CD4-positive, alpha-beta memory T cell (primary cell): ENCODE data around the gene C14orf39. TPM values are rescaled to one million over a fixed set of nuclear protein-coding genes. Genes with fewer than 3 reads are reported as not detected.
"Not testable (repeated sequence)": the region's sequence is repeated elsewhere in the genome, so short reads cannot be mapped to it uniquely, and the experiment has no call there.

Experiments
- CTCF ChIA-PET: fragments of 350-600 bp; sonication (Branson Sonifier 250); formaldehyde crosslinking; loops from one replicate; lab custom pipeline; 2021; ENCODE audit warnings: inconsistent platforms; ENCODE audit not compliant: partially characterized antibody; lab: Charles Lee
- POLR2A ChIA-PET: fragments of 350-600 bp; sonication (Branson Sonifier 250); formaldehyde crosslinking; loops from one replicate; lab custom pipeline; 2021; ENCODE audit not compliant: partially characterized antibody; lab: Charles Lee
- DNase-seq, 5 donors: peaks; one replicate each; pipeline versions ENCODE4 v3.0.0 to v3.0.0-alpha.2; 2020 to 2022; ENCODE audit warnings: mixed read lengths in 1 of 5
- H3K27ac ChIP-seq: one replicate; pipeline ENCODE4 v1.7.0; 2013; ENCODE audit warnings: low read depth, low read length
- H3K27me3 ChIP-seq: 2 replicates; pipeline ENCODE4 v1.7.0; 2013; ENCODE audit warnings: mild to moderate bottlenecking, low read length, moderate library complexity; ENCODE audit not compliant: insufficient read depth
- H3K36me3 ChIP-seq: 2 replicates; pipeline ENCODE4 v1.7.0; 2013; ENCODE audit warnings: mild to moderate bottlenecking, low read length, moderate library complexity; ENCODE audit not compliant: insufficient read depth
- H3K4me1 ChIP-seq: 2 replicates; pipeline ENCODE4 v1.7.0; 2013; ENCODE audit warnings: mild to moderate bottlenecking, low read length, moderate library complexity; ENCODE audit not compliant: insufficient read depth
- H3K4me3 ChIP-seq, 2 donors: one replicate each; pipeline ENCODE4 v1.7.0; 2013; ENCODE audit warnings: low read length in 2 of 2, mild to moderate bottlenecking in 1 of 2
- H3K9me3 ChIP-seq, 2 donors: one replicate each; pipeline ENCODE4 v1.7.0; 2013; ENCODE audit warnings: low read length in 2 of 2, control low read depth in 1 of 2; ENCODE audit not compliant: control insufficient read depth in 1 of 2
- H3K27ac Mint-ChIP-seq, 7 donors: one replicate each; pipeline ENCODE4 v1.8.0; 2020 to 2021; ENCODE audit warnings: mixed read lengths in 7 of 7, mild to moderate bottlenecking in 6 of 7, inconsistent platforms in 3 of 7, moderate library complexity in 3 of 7
- H3K27me3 Mint-ChIP-seq, 2 donors: one replicate each; pipeline ENCODE4 v1.8.0; 2020 to 2021; ENCODE audit warnings: mixed read lengths in 2 of 2
- H3K36me3 Mint-ChIP-seq, 2 donors: one replicate each; pipeline ENCODE4 v1.8.0; 2020 to 2021; ENCODE audit warnings: mixed read lengths in 2 of 2, inconsistent platforms in 1 of 2, mild to moderate bottlenecking in 1 of 2
- H3K4me1 Mint-ChIP-seq, 4 donors: one replicate each; pipeline ENCODE4 v1.8.0; 2020 to 2021; ENCODE audit warnings: mixed read lengths in 4 of 4, mild to moderate bottlenecking in 1 of 4
- H3K4me3 Mint-ChIP-seq, 8 donors: one replicate each; pipeline ENCODE4 v1.8.0; 2020 to 2021; ENCODE audit warnings: mixed read lengths in 8 of 8, mild to moderate bottlenecking in 7 of 8, moderate library complexity in 6 of 8, inconsistent platforms in 3 of 8
- H3K9me3 Mint-ChIP-seq, 8 donors: one replicate each; pipeline ENCODE4 v1.8.0; 2020 to 2021; ENCODE audit warnings: mixed read lengths in 8 of 8, mild to moderate bottlenecking in 5 of 8, inconsistent platforms in 3 of 8, moderate library complexity in 1 of 8
- intact Hi-C: fragments of 100-400 bp; cut with micrococcal nuclease; formaldehyde crosslinking; loops from one replicate; pipeline ENCODE4 v1.15.1; 2023
- polyA plus RNA-seq, 2 donors: library from polyadenylated mRNA; unstranded; fragments of 300-500 nt; fragmentation: Illumina TruSeq; gene quantifications; one replicate each; pipeline ENCODE4 v1.2.3, GENCODE V29; 2021
- total RNA-seq, 2 experiments: library from RNA; stranded (reverse); gene quantifications; one replicate each; pipeline ENCODE4 v1.2.3, GENCODE V29; 2021

The C14orf39 gene
- total and polyA plus RNA-seq, 4 experiments from 2014 or later, result not detected

DNA sequence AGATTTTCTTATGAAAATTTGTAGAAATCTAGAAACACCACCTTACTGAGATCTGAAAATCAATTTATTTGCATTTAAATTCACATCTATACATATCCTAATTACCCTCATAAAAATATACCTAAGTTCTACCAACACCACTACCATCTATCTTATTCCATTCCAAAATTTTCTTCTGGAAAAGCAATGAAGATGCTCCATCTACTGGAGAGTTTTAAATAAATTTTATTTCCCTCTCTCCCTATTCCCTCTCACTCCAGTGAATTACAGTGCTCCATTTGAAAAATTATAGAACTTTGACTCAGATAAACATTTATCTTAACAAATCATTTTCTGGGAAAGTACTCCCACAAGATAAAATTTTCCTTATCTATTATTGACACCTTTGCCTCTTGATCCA lies 2.3 kb upstream of the C14orf39 start:
- Histone ChIP-seq H3K36me3 (no peaks in the 10 kb centered on the region), H3K9me3 (no peaks in the 10 kb centered on the region), H3K4me3 (no peak overlapping the region), H3K27ac (no peak overlapping the region), H3K27me3 (peaks cover 12% of the 10 kb centered on the region), H3K4me1 (no peaks in the 10 kb centered on the region)
- intact Hi-C loops, result loop anchor here (10.0 kb wide), 1 partner anchor 163 kb away; no protein-coding TSS in a partner anchor
- Mint-ChIP-seq H3K27me3 (peaks cover 17 to 18% of the 10 kb centered on the region in 2 donors), H3K4me3 (no peak overlapping the region), H3K36me3 (no peaks in the 10 kb centered on the region), H3K9me3 (peaks cover 0 to 10% (median 5%) of the 10 kb centered on the region in 8 donors), H3K27ac (no peak overlapping the region), H3K4me1 (peaks cover 0 to 2% (median under 1%) of the 10 kb centered on the region in 4 donors)
- CTCF ChIA-PET, result no interaction called here
- POLR2A ChIA-PET, result no interaction called here
- DNase-seq, result no peak

DNA sequence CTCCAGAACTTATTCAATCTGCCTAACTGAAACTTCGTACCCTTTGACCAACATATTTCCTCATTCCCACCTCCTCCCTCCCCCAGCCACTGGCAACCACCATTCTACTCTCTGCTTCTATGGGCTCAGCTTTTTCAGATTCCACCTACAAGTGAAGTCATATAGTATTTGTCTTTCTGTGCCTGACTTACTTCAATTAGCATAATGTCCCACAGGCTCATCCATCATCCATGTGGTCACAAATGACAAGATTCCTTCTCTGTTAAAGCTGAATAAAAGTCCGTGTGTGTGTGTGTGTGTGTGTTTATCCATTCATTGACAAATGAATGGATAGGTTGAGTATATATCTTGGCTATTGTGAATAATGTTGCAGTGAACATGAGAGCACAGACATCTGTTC lies 1.3 kb upstream of the C14orf39 start:
- Mint-ChIP-seq H3K36me3 (no peaks in the 10 kb centered on the region), H3K4me1 (peaks cover 0 to 2% (median under 1%) of the 10 kb centered on the region in 4 donors), H3K9me3 (peaks cover 0 to 10% (median 5%) of the 10 kb centered on the region in 8 donors), H3K27ac (no peak overlapping the region), H3K4me3 (no peak overlapping the region), H3K27me3 (peaks cover 18 to 20% of the 10 kb centered on the region in 2 donors)
- DNase-seq, result no peak
- Histone ChIP-seq H3K27ac (no peak overlapping the region), H3K36me3 (no peaks in the 10 kb centered on the region), H3K4me3 (no peak overlapping the region), H3K9me3 (no peaks in the 10 kb centered on the region), H3K27me3 (peaks cover 12% of the 10 kb centered on the region), H3K4me1 (no peaks in the 10 kb centered on the region)
- CTCF ChIA-PET, result no interaction called here
- POLR2A ChIA-PET, result no interaction called here
- intact Hi-C loops, result loop anchor here (10.0 kb wide), 1 partner anchor 162 kb away; no protein-coding TSS in a partner anchor

DNA sequence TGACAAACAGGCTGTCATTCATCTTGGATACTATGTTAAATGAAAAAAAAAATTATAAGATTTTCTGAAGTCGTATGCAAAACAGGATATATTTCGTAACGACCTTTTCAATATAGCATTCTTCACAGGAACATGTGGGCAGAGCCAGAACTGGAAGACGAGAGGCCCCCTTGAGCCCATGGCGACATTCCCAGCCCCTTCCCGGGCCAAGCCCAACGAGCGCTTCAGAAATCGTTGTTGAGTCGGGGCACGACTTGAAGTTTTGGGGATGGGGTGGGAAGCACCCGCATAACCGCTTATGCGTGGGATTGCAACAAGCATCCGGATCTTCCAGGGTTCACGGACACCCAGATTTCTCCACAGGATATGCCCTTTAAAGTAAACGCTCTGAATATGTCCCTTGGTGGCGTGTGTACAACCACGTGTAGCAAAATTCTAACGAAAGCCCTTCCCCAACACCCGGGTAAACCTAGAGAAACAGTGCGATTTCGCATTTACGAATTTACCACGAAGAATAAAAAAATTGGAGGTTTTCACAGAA lies 736 bp downstream of the C14orf39 start:
- CTCF ChIA-PET, result no interaction called here
- H3K27me3 ChIP-seq, result peaks cover 12% of the 10 kb centered on the region
- H3K4me1 ChIP-seq, result no peaks in the 10 kb centered on the region
- Mint-ChIP-seq H3K4me1 (peaks cover 0 to 2% (median under 1%) of the 10 kb centered on the region in 4 donors), H3K4me3 (peak overlapping the region in 4 of 8 donors; percentile 7 to 52 (median 40)), H3K9me3 (peaks cover 3 to 20% (median 11%) of the 10 kb centered on the region in 8 donors), H3K36me3 (peaks cover 0 to 4% of the 10 kb centered on the region in 2 donors), H3K27ac (no peak overlapping the region), H3K27me3 (peaks cover 13 to 16% of the 10 kb centered on the region in 2 donors)
- no peak overlapping the region for H3K4me3 ChIP-seq
- intact Hi-C loops, result loop anchor here (10.0 kb wide), 1 partner anchor 160 kb away; no protein-coding TSS in a partner anchor
- DNase-seq, result no peak
- no peak overlapping the region for H3K27ac ChIP-seq
- H3K9me3 ChIP-seq, result no peaks in the 10 kb centered on the region
- no peaks in the 10 kb centered on the region for H3K36me3 ChIP-seq
- POLR2A ChIA-PET, result no interaction called here

DNA sequence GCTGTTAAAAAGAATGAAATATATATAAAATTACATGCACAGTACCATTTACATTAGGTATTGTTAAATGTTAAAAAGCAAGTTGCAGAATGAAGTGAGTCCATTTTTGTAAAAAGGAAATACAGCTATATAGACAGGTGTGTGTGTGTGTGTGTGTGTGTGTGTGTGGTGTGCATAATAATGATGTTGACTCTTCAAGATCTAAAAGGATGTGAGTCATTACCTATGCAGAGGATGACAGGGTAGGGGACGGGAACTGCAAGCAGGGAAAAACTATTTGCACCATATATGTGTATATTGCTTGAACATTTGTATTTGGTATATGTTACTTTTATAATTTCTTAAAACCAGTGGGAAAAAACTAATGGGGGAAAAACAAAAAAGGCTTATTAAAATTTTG lies 3.1 kb downstream of the C14orf39 start:
- intact Hi-C loops, result loop anchor here (10.0 kb wide), 1 partner anchor 158 kb away; no protein-coding TSS in a partner anchor
- Histone ChIP-seq H3K27ac (no peak overlapping the region), H3K4me3 (no peak overlapping the region), H3K27me3 (peaks cover 12% of the 10 kb centered on the region), H3K9me3 (no peaks in the 10 kb centered on the region), H3K4me1 (no peaks in the 10 kb centered on the region), H3K36me3 (no peaks in the 10 kb centered on the region)
- H3K4me1 Mint-ChIP-seq, result peaks cover 0 to 2% (median under 1%) of the 10 kb centered on the region in 4 donors
- H3K9me3 Mint-ChIP-seq, result peaks cover 3 to 26% (median 16%) of the 10 kb centered on the region in 8 donors
- H3K27me3 Mint-ChIP-seq, result peaks cover 13 to 19% of the 10 kb centered on the region in 2 donors
- DNase-seq, result no peak
- no peak overlapping the region for H3K27ac Mint-ChIP-seq
- H3K36me3 Mint-ChIP-seq, result peaks cover 0 to 4% of the 10 kb centered on the region in 2 donors
- CTCF ChIA-PET, result no interaction called here
- POLR2A ChIA-PET, result no interaction called here
- no peak overlapping the region for H3K4me3 Mint-ChIP-seq

DNA sequence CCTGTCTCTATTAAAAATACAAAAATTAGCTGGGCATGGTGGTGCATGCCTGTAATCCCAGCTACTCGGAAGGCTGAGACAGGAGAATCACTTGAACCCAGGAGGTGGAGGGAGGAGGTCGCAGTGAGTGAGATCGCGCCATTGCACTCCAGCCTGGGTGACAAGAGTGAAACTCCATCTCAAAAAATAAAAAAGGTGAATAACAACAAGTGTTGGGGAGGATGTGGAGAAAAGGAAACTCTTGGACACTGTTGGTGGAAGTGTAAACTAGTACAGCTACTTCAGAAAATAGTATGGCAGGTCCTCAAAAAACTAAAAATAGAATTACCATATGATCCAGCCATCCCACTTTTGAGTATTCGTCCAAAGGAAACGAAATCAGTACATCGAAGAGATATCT lies 5.6 kb downstream of the C14orf39 start:
- Mint-ChIP-seq H3K9me3 (peaks cover 3 to 26% (median 15%) of the 10 kb centered on the region in 8 donors), H3K27me3 (peaks cover 11 to 13% of the 10 kb centered on the region in 2 donors)
- H3K36me3 ChIP-seq, H3K36me3 Mint-ChIP-seq, H3K4me1 ChIP-seq, DNase-seq, CTCF ChIA-PET, H3K4me3 Mint-ChIP-seq, H3K27ac Mint-ChIP-seq, H3K4me1 Mint-ChIP-seq, POLR2A ChIA-PET, H3K27me3 ChIP-seq, H3K27ac ChIP-seq, H3K4me3 ChIP-seq, H3K9me3 ChIP-seq: not testable (repeated sequence)
- intact Hi-C loops, result loop anchor here (10.0 kb wide), 1 partner anchor 155 kb away; no protein-coding TSS in a partner anchor

DNA sequence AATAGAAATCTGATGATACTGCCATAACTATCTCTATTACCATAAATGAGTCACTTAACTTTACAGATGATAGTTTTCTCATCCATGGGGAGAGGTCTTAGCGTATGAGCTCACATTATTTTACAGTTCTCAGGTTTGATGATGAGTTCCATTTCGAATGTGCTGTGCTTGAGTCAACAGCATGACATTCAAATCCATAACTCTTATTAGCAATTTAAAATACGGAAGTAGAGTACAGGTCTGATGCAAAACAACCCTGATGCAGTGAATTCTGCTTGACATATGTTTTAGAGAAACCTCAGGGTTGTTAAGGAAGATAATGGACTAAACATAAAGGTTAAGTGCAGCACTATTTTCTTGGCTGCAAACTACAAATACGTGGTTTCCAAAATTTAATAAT lies 30.0 kb downstream of the C14orf39 start:
- CTCF ChIA-PET, result no interaction called here

DNA sequence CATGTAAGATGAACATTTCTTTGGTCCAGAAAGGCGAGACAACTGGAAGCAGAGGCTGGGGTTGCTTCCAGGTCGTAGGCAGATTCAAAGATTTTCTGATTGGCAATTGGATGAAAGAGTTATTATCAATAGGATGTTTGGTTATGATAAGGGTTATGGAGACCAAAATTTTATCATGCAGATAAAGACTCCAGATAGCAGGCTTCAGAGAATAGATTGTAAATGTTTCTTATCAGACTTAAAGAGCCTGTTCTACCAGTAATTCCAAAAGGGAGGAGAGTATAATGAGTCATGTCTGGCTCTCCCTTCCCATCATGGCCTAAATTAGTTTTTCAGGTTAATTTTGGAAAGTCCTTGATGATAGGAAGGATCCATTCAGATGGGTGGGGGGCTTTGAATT lies 55.6 kb downstream of the C14orf39 start:
- Mint-ChIP-seq H3K4me1 (no peaks in the 10 kb centered on the region), H3K27me3 (peaks cover 0 to 1% of the 10 kb centered on the region in 2 donors), H3K27ac (no peak overlapping the region), H3K4me3 (no peak overlapping the region), H3K9me3 (peaks cover 0 to 12% (median 7%) of the 10 kb centered on the region in 8 donors), H3K36me3 (no peaks in the 10 kb centered on the region)
- intact Hi-C loops, result no loop called here
- Histone ChIP-seq H3K4me3 (no peak overlapping the region), H3K27ac (no peak overlapping the region), H3K27me3 (no peaks in the 10 kb centered on the region), H3K9me3 (no peaks in the 10 kb centered on the region), H3K4me1 (no peaks in the 10 kb centered on the region), H3K36me3 (no peaks in the 10 kb centered on the region)
- POLR2A ChIA-PET, result no interaction called here
- no peak for DNase-seq
- CTCF ChIA-PET, result no interaction called here

More for the DNA sequence above, 30.0 kb downstream of the C14orf39 start:
- Histone ChIP-seq H3K9me3 (no peaks in the 10 kb centered on the region), H3K4me1 (no peaks in the 10 kb centered on the region), H3K36me3 (no peaks in the 10 kb centered on the region), H3K27me3 (no peaks in the 10 kb centered on the region), H3K4me3 (no peak overlapping the region), H3K27ac (no peak overlapping the region)
- peaks cover 0 to 1% of the 10 kb centered on the region in 2 donors for H3K27me3 Mint-ChIP-seq
- no peaks in the 10 kb centered on the region for H3K36me3 Mint-ChIP-seq
- no peak overlapping the region for H3K4me3 Mint-ChIP-seq
- DNase-seq, result no peak
- H3K27ac Mint-ChIP-seq, result no peak overlapping the region
- peaks cover 0 to 4% (median 0%) of the 10 kb centered on the region in 8 donors for H3K9me3 Mint-ChIP-seq
- POLR2A ChIA-PET, result no interaction called here
- intact Hi-C loops, result no loop called here
- no peaks in the 10 kb centered on the region for H3K4me1 Mint-ChIP-seq
